Globus pallidus (tissue), 1 donor: Measurements from ENCODE around the gene MUC4.
"Not testable (repeated sequence)": the region's sequence is repeated elsewhere in the genome, so short reads cannot be mapped to it uniquely, and the experiment has no call there.

Experiments
- DNase-seq: peaks from one replicate; pipeline ENCODE4 v3.0.0-alpha.2; 2015; ENCODE audit warnings: low spot score

The MUC4 gene

GRCh38 chr3:195810455-195810845 is 1.3 kb downstream of the MUC4 start:
- DNase-seq = no peak

- DNase-seq = no peak
Measured at GRCh38 chr3:195809796-195810454, 1.8 kb downstream of the MUC4 start.

GRCh38 chr3:195809291-195809785 is 2.4 kb downstream of the MUC4 start:
- no peak for DNase-seq

- no peak for DNase-seq
Measured at GRCh38 chr3:195808741-195809290, 2.9 kb downstream of the MUC4 start.

- DNase-seq = no peak
Measured at GRCh38 chr3:195807681-195808121, 4.0 kb downstream of the MUC4 start.

GRCh38 chr3:195806916-195807231 is 4.9 kb downstream of the MUC4 start:
- DNase-seq = no peak

- DNase-seq = no peak
Measured at GRCh38 chr3:195806211-195806915, 5.4 kb downstream of the MUC4 start.

- DNase-seq = not testable (repeated sequence)
Measured at GRCh38 chr3:195805588-195805987, 6.1 kb downstream of the MUC4 start.

GRCh38 chr3:195805181-195805580 is 6.5 kb downstream of the MUC4 start:
- no peak for DNase-seq

GRCh38 chr3:195803289-195803908 is 8.3 kb downstream of the MUC4 start:
- DNase-seq = no peak

GRCh38 chr3:195802795-195803194 is 8.9 kb downstream of the MUC4 start:
- DNase-seq = no peak

GRCh38 chr3:195802261-195802701 is 9.4 kb downstream of the MUC4 start:
- no peak for DNase-seq

GRCh38 chr3:195801251-195802183 is 10.2 kb downstream of the MUC4 start:
- no peak for DNase-seq

GRCh38 chr3:195800240-195800639 is 11.5 kb downstream of the MUC4 start:
- no peak for DNase-seq

- DNase-seq = no peak
Measured at GRCh38 chr3:195796795-195797194, 14.9 kb downstream of the MUC4 start.

GRCh38 chr3:195794708-195795107 is 17.0 kb downstream of the MUC4 start:
- no peak for DNase-seq

GRCh38 chr3:195792621-195793020 is 19.1 kb downstream of the MUC4 start:
- DNase-seq = not testable (repeated sequence)

GRCh38 chr3:195790901-195791300 is 20.8 kb downstream of the MUC4 start:
- DNase-seq = no peak

- no peak for DNase-seq
Measured at GRCh38 chr3:195788711-195789581, 22.8 kb downstream of the MUC4 start.

- not testable (repeated sequence) for DNase-seq
Measured at GRCh38 chr3:195785781-195786405, 25.8 kb downstream of the MUC4 start.
